PFSK-1 (cell line): Measurements from ENCODE around the gene HAGHL.

Source experiments
- POLR2AphosphoS5 ChIP-seq: IDR thresholded peaks from 2 replicates; pipeline ENCODE4 v1.6.1; 2012; ENCODE audit warnings: low read depth, mild to moderate bottlenecking, control low read depth, low read length, moderate library complexity
- SIN3A ChIP-seq: IDR thresholded peaks from 2 replicates; pipeline ENCODE4 v1.6.1; 2012; ENCODE audit warnings: mild to moderate bottlenecking, low read length, moderate library complexity, borderline replicate concordance; ENCODE audit not compliant: insufficient read depth
- TF ChIP-seq, protein P1 (sequence below), 2 experiments: IDR thresholded peaks; 2 replicates each; pipeline versions ENCODE4 v1.6.1 to v1.8.0; 2011 to 2012; ENCODE audit warnings: low read depth in 2 of 2, low read length in 2 of 2, control low read depth in 1 of 2, inconsistent platforms in 1 of 2, mild to moderate bottlenecking in 1 of 2, moderate library complexity in 1 of 2; ENCODE audit not compliant: insufficient read depth in 1 of 2

- TF ChIP-seq, protein P1, sequence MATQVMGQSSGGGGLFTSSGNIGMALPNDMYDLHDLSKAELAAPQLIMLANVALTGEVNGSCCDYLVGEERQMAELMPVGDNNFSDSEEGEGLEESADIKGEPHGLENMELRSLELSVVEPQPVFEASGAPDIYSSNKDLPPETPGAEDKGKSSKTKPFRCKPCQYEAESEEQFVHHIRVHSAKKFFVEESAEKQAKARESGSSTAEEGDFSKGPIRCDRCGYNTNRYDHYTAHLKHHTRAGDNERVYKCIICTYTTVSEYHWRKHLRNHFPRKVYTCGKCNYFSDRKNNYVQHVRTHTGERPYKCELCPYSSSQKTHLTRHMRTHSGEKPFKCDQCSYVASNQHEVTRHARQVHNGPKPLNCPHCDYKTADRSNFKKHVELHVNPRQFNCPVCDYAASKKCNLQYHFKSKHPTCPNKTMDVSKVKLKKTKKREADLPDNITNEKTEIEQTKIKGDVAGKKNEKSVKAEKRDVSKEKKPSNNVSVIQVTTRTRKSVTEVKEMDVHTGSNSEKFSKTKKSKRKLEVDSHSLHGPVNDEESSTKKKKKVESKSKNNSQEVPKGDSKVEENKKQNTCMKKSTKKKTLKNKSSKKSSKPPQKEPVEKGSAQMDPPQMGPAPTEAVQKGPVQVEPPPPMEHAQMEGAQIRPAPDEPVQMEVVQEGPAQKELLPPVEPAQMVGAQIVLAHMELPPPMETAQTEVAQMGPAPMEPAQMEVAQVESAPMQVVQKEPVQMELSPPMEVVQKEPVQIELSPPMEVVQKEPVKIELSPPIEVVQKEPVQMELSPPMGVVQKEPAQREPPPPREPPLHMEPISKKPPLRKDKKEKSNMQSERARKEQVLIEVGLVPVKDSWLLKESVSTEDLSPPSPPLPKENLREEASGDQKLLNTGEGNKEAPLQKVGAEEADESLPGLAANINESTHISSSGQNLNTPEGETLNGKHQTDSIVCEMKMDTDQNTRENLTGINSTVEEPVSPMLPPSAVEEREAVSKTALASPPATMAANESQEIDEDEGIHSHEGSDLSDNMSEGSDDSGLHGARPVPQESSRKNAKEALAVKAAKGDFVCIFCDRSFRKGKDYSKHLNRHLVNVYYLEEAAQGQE (IDR thresholded peaks at IDR 0.05; ENCODE audit: insufficient read depth in 1 of 2, low read depth in 2 of 2, low read length in 2 of 2) = no peak
- TF ChIP-seq POLR2AphosphoS5 = no peak
- TF ChIP-seq SIN3A = no peak
Observed at GRCh38 chr16:762595-763268, 35.8 kb downstream of the HAGHL start.
